Measurements from ENCODE around the gene FAR2.

GRCh38 chr12:29242921-29243431 is 93.9 kb downstream of the FAR2 start:
- no peak for TF ChIP-seq YY1 (IDR thresholded peaks at IDR 0.05; ENCODE audit: low read depth)
- no peak for TF ChIP-seq RAD21 (IDR thresholded peaks at IDR 0.05; ENCODE audit: low read depth)
- no peak for TF ChIP-seq EP300 (IDR thresholded peaks at IDR 0.05; ENCODE audit: borderline replicate concordance)
- TF ChIP-seq REST (IDR thresholded peaks at IDR 0.05; ENCODE audit: low read depth) = no peak
- TF ChIP-seq TAF1 (IDR thresholded peaks at IDR 0.05; ENCODE audit: low read depth) = no peak
- no peak for TF ChIP-seq CEBPB (IDR thresholded peaks at IDR 0.05)
- TF ChIP-seq EGR1 (IDR thresholded peaks at IDR 0.05) = no peak
